HEK293 (cell line): ENCODE measurements around the gene ADPRHL1.

Source experiments
- KLF10 ChIP-seq: fragments of 450-650 bp; IDR thresholded peaks from 2 replicates; pipeline ENCODE4 v1.5.1; 2018; ENCODE audit warnings: missing biosample characterization, mild to moderate bottlenecking, missing genetic modification characterization
- MZF1 ChIP-seq: fragments of 450-650 bp; formaldehyde crosslinking; IDR thresholded peaks from 2 replicates; pipeline ENCODE4 v1.5.1; 2017; ENCODE audit warnings: missing biosample characterization, missing genetic modification characterization, borderline replicate concordance
- RBAK ChIP-seq: fragments of 450-650 bp; formaldehyde crosslinking; IDR thresholded peaks from 2 replicates; pipeline ENCODE4 v1.5.1; 2016; ENCODE audit warnings: missing biosample characterization, missing genetic modification characterization
- SCRT2 ChIP-seq: fragments of 450-650 bp; formaldehyde crosslinking; IDR thresholded peaks from 2 replicates; pipeline ENCODE4 v1.5.1; 2016; ENCODE audit warnings: missing biosample characterization, missing genetic modification characterization
- TRIM28 ChIP-seq: IDR thresholded peaks from 2 replicates; pipeline ENCODE4 v1.6.1; 2011; ENCODE audit warnings: low read length, control low read depth, borderline replicate concordance
- ZBTB17 ChIP-seq: fragments of 450-650 bp; formaldehyde crosslinking; IDR thresholded peaks from 2 replicates; pipeline ENCODE4 v1.5.1; 2016; ENCODE audit warnings: missing biosample characterization, missing genetic modification characterization
- ZBTB21 ChIP-seq: fragments of 450-650 bp; formaldehyde crosslinking; IDR thresholded peaks from 2 replicates; pipeline ENCODE4 v1.5.1; 2017; ENCODE audit warnings: missing biosample characterization, missing genetic modification characterization
- ZNF777 ChIP-seq: fragments of 450-650 bp; formaldehyde crosslinking; IDR thresholded peaks from 2 replicates; pipeline ENCODE4 v1.5.1; 2017; ENCODE audit warnings: missing biosample characterization, missing genetic modification characterization, borderline replicate concordance
- ZNF830 ChIP-seq: fragments of 450-650 bp; IDR thresholded peaks from 2 replicates; pipeline ENCODE4 v1.5.0; 2018; ENCODE audit warnings: missing biosample characterization, missing genetic modification characterization, low read depth, mild to moderate bottlenecking, moderate library complexity
- TF ChIP-seq, protein P1 (sequence below): fragments of 450-650 bp; formaldehyde crosslinking; IDR thresholded peaks from 2 replicates; pipeline ENCODE4 v1.5.1; 2016; ENCODE audit warnings: missing biosample characterization, missing genetic modification characterization
- TF ChIP-seq, protein P2 (sequence below): fragments of 450-650 bp; formaldehyde crosslinking; IDR thresholded peaks from 2 replicates; pipeline ENCODE4 v1.5.1; 2016; ENCODE audit warnings: missing biosample characterization, missing genetic modification characterization, borderline replicate concordance
- TF ChIP-seq, protein P3 (sequence below): fragments of 450-650 bp; formaldehyde crosslinking; IDR thresholded peaks from 2 replicates; pipeline ENCODE4 v1.5.1; 2016; ENCODE audit warnings: missing biosample characterization, missing genetic modification characterization

DNA sequence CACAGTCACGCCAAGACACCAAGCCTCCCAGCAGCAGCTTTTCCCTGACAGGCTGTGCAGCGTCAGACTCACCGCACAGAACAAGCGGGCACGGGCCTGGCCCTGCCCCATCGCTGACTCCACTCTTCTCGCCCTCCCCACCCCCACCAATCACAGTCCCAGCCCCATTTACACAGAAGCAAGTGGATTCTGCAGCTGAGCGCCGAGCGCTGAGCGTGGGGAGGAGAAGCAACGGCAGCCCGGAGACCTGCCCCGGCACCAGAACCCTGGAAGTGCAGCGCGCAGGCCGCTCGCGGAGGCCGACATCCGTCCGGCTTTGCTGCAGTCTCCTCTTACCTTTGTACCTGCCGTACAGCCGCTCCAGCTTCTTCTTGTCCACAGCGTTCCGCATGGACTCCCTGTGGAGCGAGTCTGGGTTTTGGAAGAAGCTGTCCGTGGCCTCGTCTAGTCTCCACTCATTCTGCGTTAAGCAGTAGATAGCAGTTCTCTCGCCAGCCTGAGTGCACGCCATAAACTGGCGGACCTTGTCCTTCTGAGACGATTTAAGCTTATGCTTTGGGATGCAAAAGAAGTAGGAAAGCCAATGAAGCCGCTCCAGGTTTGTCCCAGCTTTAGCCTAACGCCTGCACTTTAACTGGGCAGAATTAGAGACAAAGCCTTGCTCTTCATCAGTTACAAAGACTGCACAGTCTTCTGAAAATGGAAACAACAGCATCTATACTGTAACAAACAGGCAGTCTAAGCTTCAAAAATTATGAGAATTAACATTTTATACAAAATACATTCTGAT, 30.4 kb upstream of the ADPRHL1 start:
- TF ChIP-seq, protein P1, sequence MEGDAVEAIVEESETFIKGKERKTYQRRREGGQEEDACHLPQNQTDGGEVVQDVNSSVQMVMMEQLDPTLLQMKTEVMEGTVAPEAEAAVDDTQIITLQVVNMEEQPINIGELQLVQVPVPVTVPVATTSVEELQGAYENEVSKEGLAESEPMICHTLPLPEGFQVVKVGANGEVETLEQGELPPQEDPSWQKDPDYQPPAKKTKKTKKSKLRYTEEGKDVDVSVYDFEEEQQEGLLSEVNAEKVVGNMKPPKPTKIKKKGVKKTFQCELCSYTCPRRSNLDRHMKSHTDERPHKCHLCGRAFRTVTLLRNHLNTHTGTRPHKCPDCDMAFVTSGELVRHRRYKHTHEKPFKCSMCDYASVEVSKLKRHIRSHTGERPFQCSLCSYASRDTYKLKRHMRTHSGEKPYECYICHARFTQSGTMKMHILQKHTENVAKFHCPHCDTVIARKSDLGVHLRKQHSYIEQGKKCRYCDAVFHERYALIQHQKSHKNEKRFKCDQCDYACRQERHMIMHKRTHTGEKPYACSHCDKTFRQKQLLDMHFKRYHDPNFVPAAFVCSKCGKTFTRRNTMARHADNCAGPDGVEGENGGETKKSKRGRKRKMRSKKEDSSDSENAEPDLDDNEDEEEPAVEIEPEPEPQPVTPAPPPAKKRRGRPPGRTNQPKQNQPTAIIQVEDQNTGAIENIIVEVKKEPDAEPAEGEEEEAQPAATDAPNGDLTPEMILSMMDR (tag by site-specific recombination), result no peak
- TF ChIP-seq SCRT2 (tag by site-specific recombination) (no peak), TRIM28 (no peak), ZBTB21 (no peak), MZF1 (no peak), ZBTB17 (no peak), KLF10 (no peak), RBAK (tag by site-specific recombination) (no peak), ZNF777 (tag by site-specific recombination) (no peak), ZNF830 (no peak)
- TF ChIP-seq, protein P2, sequence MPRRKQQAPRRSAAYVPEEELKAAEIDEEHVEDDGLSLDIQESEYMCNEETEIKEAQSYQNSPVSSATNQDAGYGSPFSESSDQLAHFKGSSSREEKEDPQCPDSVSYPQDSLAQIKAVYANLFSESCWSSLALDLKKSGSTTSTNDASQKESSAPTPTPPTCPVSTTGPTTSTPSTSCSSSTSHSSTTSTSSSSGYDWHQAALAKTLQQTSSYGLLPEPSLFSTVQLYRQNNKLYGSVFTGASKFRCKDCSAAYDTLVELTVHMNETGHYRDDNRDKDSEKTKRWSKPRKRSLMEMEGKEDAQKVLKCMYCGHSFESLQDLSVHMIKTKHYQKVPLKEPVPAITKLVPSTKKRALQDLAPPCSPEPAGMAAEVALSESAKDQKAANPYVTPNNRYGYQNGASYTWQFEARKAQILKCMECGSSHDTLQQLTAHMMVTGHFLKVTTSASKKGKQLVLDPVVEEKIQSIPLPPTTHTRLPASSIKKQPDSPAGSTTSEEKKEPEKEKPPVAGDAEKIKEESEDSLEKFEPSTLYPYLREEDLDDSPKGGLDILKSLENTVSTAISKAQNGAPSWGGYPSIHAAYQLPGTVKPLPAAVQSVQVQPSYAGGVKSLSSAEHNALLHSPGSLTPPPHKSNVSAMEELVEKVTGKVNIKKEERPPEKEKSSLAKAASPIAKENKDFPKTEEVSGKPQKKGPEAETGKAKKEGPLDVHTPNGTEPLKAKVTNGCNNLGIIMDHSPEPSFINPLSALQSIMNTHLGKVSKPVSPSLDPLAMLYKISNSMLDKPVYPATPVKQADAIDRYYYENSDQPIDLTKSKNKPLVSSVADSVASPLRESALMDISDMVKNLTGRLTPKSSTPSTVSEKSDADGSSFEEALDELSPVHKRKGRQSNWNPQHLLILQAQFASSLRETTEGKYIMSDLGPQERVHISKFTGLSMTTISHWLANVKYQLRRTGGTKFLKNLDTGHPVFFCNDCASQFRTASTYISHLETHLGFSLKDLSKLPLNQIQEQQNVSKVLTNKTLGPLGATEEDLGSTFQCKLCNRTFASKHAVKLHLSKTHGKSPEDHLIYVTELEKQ (tag by site-specific recombination), result no peak
- TF ChIP-seq, protein P3, sequence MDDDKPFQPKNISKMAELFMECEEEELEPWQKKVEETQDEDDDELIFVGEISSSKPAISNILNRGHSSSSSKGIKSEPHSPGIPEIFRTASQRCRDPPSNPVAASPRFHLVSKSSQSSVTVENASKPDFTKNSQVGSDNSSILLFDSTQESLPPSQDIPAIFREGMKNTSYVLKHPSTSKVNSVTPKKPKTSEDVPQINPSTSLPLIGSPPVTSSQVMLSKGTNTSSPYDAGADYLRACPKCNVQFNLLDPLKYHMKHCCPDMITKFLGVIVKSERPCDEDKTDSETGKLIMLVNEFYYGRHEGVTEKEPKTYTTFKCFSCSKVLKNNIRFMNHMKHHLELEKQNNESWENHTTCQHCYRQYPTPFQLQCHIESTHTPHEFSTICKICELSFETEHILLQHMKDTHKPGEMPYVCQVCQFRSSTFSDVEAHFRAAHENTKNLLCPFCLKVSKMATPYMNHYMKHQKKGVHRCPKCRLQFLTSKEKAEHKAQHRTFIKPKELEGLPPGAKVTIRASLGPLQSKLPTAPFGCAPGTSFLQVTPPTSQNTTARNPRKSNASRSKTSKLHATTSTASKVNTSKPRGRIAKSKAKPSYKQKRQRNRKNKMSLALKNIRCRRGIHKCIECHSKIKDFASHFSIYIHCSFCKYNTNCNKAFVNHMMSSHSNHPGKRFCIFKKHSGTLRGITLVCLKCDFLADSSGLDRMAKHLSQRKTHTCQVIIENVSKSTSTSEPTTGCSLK, result no peak
